ENCODE measurements around the gene IQSEC3.

- TF ChIP-seq, protein P1, sequence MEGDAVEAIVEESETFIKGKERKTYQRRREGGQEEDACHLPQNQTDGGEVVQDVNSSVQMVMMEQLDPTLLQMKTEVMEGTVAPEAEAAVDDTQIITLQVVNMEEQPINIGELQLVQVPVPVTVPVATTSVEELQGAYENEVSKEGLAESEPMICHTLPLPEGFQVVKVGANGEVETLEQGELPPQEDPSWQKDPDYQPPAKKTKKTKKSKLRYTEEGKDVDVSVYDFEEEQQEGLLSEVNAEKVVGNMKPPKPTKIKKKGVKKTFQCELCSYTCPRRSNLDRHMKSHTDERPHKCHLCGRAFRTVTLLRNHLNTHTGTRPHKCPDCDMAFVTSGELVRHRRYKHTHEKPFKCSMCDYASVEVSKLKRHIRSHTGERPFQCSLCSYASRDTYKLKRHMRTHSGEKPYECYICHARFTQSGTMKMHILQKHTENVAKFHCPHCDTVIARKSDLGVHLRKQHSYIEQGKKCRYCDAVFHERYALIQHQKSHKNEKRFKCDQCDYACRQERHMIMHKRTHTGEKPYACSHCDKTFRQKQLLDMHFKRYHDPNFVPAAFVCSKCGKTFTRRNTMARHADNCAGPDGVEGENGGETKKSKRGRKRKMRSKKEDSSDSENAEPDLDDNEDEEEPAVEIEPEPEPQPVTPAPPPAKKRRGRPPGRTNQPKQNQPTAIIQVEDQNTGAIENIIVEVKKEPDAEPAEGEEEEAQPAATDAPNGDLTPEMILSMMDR (IDR thresholded peaks at IDR 0.05 in 2 of 3, conservative IDR thresholded peaks at IDR 0.05 in 1 of 3; ENCODE audit: control insufficient read depth in 2 of 3, extremely low read depth in 1 of 3, insufficient read depth in 1 of 3, low read depth in 3 of 3, low read length in 3 of 3), result no peak
- TF ChIP-seq RAD21 (IDR thresholded peaks at IDR 0.05; ENCODE audit: insufficient read depth, low read depth, low read length), result no peak
Measured at GRCh38 chr12:129001-129400, 62.4 kb downstream of the IQSEC3 start.
